SU-DHL-6 (cell line): Measurements from ENCODE around the gene MKX.

Experiments
- H2AFZ ChIP-seq: fragments of 200-600 bp; sonication (generic); 2 replicates; pipeline ENCODE4 v1.6.1; 2014; ENCODE audit warnings: low read depth, mild to moderate bottlenecking, moderate library complexity, mixed read lengths, antibody characterized with exemption, low read length; ENCODE audit not compliant: severe bottlenecking
- H3F3A ChIP-seq: fragments of 200-600 bp; shearing (Covaris generic); 2 replicates; pipeline ENCODE4 v1.6.0; 2016; ENCODE audit warnings: antibody characterized with exemption, mild to moderate bottlenecking; ENCODE audit not compliant: insufficient read depth
- H3K27ac ChIP-seq: fragments of 200-600 bp; sonication (generic); 2 replicates; pipeline ENCODE4 v1.5.1; 2016; ENCODE audit warnings: low read depth, mild to moderate bottlenecking, low read length, moderate library complexity, mixed read lengths
- H3K27me3 ChIP-seq: fragments of 200-600 bp; sonication (generic), shearing (Covaris generic); 2 replicates; pipeline ENCODE4 v1.6.0; 2014; ENCODE audit warnings: mild to moderate bottlenecking, low read length
- H3K36me3 ChIP-seq: fragments of 200-600 bp; sonication (generic); 2 replicates; pipeline ENCODE4 v1.6.1; 2014; ENCODE audit warnings: mild to moderate bottlenecking, low read length, mixed read lengths
- H3K4me2 ChIP-seq: fragments of 300-600, 200-600 bp; shearing (Covaris generic), sonication (generic); 2 replicates; pipeline ENCODE4 v1.6.0; 2014; ENCODE audit warnings: low read length, low read depth, mild to moderate bottlenecking; ENCODE audit not compliant: poor library complexity, severe bottlenecking
- H3K4me3 ChIP-seq: fragments of 200-600 bp; sonication (generic); 2 replicates; pipeline ENCODE4 v1.5.1; 2014; ENCODE audit warnings: antibody characterized with exemption, low read length, mild to moderate bottlenecking, mixed read lengths; ENCODE audit not compliant: insufficient read depth, poor library complexity, severe bottlenecking
- H3K79me2 ChIP-seq: fragments of 200-600 bp; sonication (generic); 2 replicates; pipeline ENCODE4 v1.6.1; 2014; ENCODE audit warnings: mild to moderate bottlenecking, low read length, moderate library complexity; ENCODE audit not compliant: insufficient read depth
- H3K9ac ChIP-seq: fragments of 200-600 bp; sonication (generic); 2 replicates; pipeline ENCODE4 v1.7.0; 2014; ENCODE audit warnings: mild to moderate bottlenecking, low read length
- H3K9me2 ChIP-seq: fragments of 200-600 bp; sonication (generic); replicated peaks from 2 replicates; pipeline ENCODE4 v1.6.1; 2014; ENCODE audit warnings: low read length; ENCODE audit not compliant: insufficient read depth
- H3K9me3 ChIP-seq: fragments of 200-600 bp; sonication (generic); 2 replicates; pipeline ENCODE4 v1.6.1; 2014; ENCODE audit warnings: low read length, mixed read lengths; ENCODE audit not compliant: insufficient read depth
- H4K20me1 ChIP-seq: fragments of 200-600 bp; sonication (generic); 2 replicates; pipeline ENCODE4 v1.6.1; 2014; ENCODE audit warnings: low read depth, mild to moderate bottlenecking, antibody characterized with exemption, low read length, moderate library complexity, mixed read lengths
- EZH2phosphoT487 ChIP-seq: fragments of 200-600 bp; sonication (generic), shearing (Covaris generic); conservative IDR thresholded peaks from 2 replicates; pipeline ENCODE4 v1.6.1; 2018; ENCODE audit warnings: mild to moderate bottlenecking, antibody characterized with exemption, low read length, moderate library complexity, mixed read lengths
- TF ChIP-seq, protein P1 (sequence below): fragments of 200-600 bp; sonication (generic); IDR thresholded peaks from one replicate; pipeline ENCODE4 v1.5.1; 2017; ENCODE audit warnings: antibody characterized with exemption, mild to moderate bottlenecking, low read length, moderate library complexity; ENCODE audit not compliant: insufficient read depth, poor library complexity, severe bottlenecking

MKX gene

DNA sequence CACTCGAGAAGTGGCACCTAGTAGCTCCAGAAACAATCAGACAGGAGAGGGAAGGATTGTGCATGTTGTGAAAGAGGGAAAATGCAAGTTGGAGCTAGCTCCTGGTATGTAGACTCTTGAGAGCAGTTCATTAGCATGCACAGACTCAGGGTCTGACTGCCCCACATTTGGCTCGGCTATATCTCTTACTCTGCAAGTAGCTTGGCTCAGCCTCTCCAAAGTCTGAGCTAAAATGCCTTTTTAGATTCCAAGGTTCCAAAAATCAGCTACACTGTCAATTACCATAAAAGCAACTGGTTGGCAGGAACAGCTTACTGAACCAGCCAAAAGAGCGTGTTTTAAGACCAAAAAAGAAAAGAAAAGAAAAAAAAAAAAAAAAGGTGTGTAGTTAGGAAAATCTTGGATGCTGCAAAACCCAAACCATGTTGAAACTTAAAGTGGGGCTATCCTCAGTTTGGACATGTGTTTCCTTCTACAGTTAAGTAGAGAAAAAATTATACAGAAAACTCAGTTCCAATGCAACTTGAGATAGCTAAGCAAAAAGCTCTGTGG, 65.5 kb downstream of the MKX start:
- no peak for TF ChIP-seq EZH2phosphoT487
- TF ChIP-seq, protein P1, sequence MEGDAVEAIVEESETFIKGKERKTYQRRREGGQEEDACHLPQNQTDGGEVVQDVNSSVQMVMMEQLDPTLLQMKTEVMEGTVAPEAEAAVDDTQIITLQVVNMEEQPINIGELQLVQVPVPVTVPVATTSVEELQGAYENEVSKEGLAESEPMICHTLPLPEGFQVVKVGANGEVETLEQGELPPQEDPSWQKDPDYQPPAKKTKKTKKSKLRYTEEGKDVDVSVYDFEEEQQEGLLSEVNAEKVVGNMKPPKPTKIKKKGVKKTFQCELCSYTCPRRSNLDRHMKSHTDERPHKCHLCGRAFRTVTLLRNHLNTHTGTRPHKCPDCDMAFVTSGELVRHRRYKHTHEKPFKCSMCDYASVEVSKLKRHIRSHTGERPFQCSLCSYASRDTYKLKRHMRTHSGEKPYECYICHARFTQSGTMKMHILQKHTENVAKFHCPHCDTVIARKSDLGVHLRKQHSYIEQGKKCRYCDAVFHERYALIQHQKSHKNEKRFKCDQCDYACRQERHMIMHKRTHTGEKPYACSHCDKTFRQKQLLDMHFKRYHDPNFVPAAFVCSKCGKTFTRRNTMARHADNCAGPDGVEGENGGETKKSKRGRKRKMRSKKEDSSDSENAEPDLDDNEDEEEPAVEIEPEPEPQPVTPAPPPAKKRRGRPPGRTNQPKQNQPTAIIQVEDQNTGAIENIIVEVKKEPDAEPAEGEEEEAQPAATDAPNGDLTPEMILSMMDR = no peak
- Histone ChIP-seq H3K9me2 (no peaks in the 10 kb centered on the region), H3K27ac (no peak overlapping the region), H3K4me3 (no peak overlapping the region), H3F3A (no peaks in the 10 kb centered on the region), H3K9me3 (no peaks in the 10 kb centered on the region), H2AFZ (no peak overlapping the region), H3K4me2 (no peak overlapping the region), H3K27me3 (no peaks in the 10 kb centered on the region), H3K79me2 (no peaks in the 10 kb centered on the region), H4K20me1 (no peaks in the 10 kb centered on the region), H3K9ac (no peak overlapping the region), H3K36me3 (no peaks in the 10 kb centered on the region)

DNA sequence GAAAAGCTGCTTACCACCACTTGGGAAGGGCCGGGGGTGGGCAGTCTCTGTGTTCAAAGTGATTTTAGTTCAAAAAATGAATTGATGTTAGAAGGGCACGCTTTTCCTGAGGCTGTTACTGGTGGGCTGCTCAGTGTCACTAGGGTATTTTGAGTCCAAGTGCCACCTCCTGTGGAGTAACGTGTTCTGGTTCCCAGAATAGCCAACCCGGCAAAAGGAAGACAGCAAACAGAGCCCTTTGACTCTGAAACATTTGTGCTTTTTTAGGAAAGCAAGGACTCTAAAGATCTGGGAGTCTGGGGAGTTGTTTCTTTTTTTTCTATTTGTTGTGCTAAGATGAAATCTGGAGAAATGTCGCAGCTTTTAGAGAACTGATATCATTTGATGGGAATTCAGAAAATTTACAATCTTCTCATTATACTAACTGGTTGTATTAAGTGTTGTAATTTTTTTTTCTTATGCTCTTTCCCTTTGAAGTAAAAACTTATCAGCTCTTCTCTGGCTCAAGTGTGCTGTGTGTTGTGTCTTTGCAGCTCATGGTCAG, 66.2 kb downstream of the MKX start:
- no peaks in the 10 kb centered on the region for H4K20me1 ChIP-seq
- no peaks in the 10 kb centered on the region for H3K9me3 ChIP-seq
- H3K9me2 ChIP-seq = no peaks in the 10 kb centered on the region
- no peaks in the 10 kb centered on the region for H3K27me3 ChIP-seq
- no peak overlapping the region for H3K9ac ChIP-seq
- H3F3A ChIP-seq = no peaks in the 10 kb centered on the region
- H3K79me2 ChIP-seq = no peaks in the 10 kb centered on the region
- no peaks in the 10 kb centered on the region for H3K36me3 ChIP-seq
- TF ChIP-seq EZH2phosphoT487 = no peak
- TF ChIP-seq, protein P1 = no peak
- H3K27ac ChIP-seq = no peak overlapping the region
- no peak overlapping the region for H2AFZ ChIP-seq
- H3K4me3 ChIP-seq = no peak overlapping the region
- no peak overlapping the region for H3K4me2 ChIP-seq

DNA sequence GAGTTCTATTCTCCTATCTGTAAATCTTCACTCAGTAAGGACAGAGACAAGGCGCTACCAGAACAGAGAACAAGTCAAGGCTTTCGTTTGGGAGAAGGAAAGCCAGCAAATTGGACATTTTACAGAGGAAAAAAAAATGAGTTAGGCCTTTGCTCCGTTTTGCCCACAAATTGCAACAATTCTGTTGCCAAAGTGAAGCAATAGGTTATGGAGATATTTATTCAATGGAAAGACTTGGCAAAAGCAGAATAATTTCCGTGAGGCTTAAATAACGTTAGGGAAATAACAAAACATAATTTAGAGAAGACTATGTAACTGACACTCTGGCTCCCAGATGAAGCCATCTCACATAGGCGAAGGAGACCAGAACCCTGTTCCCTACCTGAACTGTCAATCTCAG, 67.5 kb downstream of the MKX start:
- Histone ChIP-seq H3K9ac (no peak overlapping the region), H3K36me3 (no peaks in the 10 kb centered on the region), H3K27ac (no peak overlapping the region), H3K27me3 (no peaks in the 10 kb centered on the region), H3K4me3 (no peak overlapping the region), H3K79me2 (no peaks in the 10 kb centered on the region), H2AFZ (no peak overlapping the region), H4K20me1 (no peaks in the 10 kb centered on the region), H3K9me3 (no peaks in the 10 kb centered on the region), H3K9me2 (no peaks in the 10 kb centered on the region), H3F3A (no peaks in the 10 kb centered on the region), H3K4me2 (no peak overlapping the region)
- TF ChIP-seq EZH2phosphoT487 = no peak
- TF ChIP-seq, protein P1 = no peak
